NK-92 treated with Interleukin-12 subunit alpha and Interleukin-12 subunit beta, amount 100 ng/mL, for 24 hours (cell line): ENCODE data around the gene TRMT1.
A peak's percentile ranks its signal among the peaks of the same experiment; 100 is the strongest.
"Not testable (repeated sequence)": the region's sequence is repeated elsewhere in the genome, so short reads cannot be mapped to it uniquely, and the experiment has no call there.

Experiments
- DNase-seq: peaks from one replicate; lab custom pipeline; 2025; lab: John Stamatoyannopoulos, UW

Gene TRMT1

GRCh38 chr19:13150187-13150930 lies 33.8 kb upstream of the TRMT1 start, which contains the start of the genes IER2 and STX10:
IER2 (plus strand) TSS chr19:13150411; CDS start chr19:13153187, 2,776 bp downstream.
STX10 (minus strand) TSS chr19:13150375; CDS start chr19:13150173, 202 bp downstream.
- peak; percentile 93 for DNase-seq

GRCh38 chr19:13149628-13150186 lies 33.2 kb upstream of the TRMT1 start:
- DNase-seq, result no peak

- DNase-seq, result not testable (repeated sequence)
Observed at GRCh38 chr19:13149173-13149627, 32.7 kb upstream of the TRMT1 start.

DNA sequence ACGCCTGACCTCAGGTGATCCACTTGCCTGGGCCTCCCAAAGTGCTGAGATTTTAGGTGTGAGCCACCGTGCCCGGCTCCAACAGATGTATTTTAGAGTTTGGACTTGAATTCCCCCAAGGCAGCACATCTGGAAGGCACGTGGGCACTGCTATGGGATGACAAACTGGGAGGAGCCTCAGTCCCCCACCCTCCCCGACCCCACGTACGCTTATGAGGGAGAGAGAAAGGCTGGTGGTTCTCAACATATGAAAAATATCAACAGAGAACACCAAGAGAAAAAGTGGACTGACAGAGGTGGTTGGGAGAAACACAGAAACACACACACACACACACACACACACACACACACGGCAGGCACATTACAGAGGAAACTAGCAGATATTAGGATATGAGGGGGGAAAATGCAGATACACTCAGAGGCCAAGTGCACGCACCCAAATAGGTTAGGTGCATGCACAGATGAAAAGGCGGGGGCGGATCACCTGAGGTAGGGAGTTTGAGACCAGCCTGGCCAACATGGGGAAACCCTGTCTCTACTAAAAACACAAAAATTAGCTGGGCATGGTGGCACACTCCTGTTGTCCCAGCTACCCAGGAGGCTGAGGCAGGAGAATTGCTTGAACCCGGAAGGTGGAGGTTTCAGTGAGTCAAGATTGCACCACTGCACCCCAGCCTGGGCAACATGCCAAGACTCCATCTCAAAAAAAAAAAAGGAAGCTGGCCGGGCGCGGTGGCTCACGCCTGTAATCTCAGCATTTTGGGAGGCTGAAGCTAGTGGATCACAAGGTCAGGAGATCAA lies 30.4 kb upstream of the TRMT1 start:
- DNase-seq, result no peak

GRCh38 chr19:13139633-13140311 lies 23.2 kb upstream of the TRMT1 start:
- no peak for DNase-seq

DNA sequence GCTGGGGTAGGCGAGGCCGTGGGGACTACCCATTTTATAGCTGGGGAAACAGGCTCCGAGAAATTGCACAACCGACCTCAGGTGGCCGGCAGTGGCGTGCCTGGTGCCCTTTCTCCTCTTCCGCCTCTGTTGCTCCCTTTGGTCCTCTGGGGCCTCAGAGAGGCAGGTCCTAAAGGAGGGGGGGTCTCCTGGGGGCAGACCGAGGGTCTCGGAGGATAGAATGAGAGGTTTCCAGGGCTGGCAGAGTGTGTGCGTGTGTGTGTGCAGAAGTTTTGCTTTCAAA lies 22.3 kb upstream of the TRMT1 start:
- DNase-seq, result no peak

DNA sequence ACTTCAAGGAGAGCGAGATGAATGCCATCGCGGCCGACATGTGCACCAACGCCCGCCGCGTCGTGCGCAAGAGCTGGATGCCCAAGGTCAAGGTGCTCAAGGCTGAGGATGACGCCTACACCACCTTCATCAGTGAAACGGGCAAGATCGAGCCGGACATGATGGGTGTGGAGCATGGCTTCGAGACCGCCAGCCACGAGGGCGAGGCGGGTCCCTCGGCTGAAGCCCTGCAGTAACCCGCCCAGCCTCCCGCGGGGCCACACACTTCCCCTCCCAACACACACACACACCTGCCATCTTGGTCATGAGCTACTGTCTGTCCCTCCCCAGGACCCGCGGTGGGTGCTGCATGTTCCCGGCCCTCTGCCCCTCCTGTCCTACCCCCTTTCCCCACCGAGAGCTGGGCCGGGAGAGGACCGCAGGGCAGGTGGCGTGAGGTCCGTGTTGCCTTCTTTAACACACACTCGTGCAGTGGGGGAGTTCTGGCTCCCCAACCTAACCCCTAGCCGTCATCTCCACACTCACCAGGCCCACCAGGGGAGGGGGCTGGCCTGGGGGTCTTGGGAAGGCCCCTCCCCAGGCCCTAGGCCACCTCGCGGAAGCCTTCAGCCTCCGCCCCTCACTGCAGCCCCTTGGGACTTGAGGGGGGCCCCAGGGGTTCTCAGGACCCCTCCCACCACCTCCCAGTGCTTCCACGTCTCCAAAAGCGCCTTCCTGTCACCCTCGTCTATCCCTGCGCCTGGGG lies 21.8 kb upstream of the TRMT1 start:
- DNase-seq, result no peak

GRCh38 chr19:13137290-13137794 lies 20.8 kb upstream of the TRMT1 start:
- no peak for DNase-seq

DNA sequence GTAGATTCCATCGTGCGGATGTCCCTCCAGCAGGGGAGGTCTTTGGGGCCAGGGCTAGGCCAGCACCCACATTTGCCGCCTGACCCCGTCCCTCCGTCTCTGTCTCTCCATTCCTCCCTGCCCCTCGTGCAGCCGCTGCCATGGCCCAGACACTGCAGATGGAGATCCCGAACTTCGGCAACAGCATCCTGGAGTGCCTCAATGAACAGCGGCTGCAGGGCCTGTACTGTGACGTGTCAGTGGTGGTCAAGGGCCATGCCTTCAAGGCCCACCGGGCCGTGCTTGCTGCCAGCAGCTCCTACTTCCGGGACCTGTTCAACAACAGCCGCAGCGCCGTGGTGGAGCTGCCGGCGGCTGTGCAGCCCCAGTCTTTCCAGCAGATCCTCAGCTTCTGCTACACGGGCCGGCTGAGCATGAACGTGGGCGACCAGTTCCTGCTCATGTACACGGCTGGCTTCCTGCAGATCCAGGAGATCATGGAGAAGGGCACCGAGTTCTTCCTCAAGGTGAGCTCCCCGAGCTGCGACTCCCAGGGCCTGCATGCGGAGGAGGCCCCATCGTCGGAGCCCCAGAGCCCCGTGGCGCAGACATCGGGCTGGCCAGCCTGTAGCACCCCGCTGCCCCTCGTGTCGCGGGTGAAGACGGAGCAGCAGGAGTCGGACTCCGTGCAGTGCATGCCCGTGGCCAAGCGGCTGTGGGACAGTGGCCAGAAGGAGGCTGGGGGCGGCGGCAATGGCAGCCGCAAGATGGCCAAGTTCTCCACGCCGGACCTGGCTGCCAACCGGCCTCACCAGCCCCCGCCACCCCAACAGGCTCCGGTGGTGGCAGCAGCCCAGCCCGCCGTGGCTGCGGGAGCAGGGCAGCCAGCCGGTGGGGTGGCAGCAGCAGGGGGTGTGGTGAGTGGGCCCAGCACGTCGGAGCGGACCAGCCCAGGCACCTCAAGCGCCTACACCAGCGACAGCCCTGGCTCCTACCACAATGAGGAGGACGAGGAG lies 18.8 kb upstream of the TRMT1 start:
- no peak for DNase-seq

DNA sequence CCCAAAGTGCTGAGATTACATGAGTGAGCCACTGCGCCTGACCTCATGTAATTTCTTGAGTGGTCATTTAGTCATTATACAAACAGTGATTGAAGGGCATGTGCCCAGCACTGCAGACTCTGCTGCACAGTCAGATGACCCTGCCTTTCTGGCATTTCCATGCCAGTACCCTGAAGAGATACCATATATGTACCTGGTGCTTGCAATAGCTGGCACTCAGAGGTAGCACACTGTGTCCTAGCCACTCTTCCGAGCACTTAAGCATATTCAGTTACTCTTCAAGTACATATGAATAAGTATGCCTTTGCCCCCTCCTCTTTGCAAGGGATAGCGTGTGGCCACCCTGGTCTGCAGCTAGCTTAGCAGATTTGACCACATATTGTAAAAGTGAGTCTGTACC lies 18.1 kb upstream of the TRMT1 start:
- DNase-seq, result no peak

DNA sequence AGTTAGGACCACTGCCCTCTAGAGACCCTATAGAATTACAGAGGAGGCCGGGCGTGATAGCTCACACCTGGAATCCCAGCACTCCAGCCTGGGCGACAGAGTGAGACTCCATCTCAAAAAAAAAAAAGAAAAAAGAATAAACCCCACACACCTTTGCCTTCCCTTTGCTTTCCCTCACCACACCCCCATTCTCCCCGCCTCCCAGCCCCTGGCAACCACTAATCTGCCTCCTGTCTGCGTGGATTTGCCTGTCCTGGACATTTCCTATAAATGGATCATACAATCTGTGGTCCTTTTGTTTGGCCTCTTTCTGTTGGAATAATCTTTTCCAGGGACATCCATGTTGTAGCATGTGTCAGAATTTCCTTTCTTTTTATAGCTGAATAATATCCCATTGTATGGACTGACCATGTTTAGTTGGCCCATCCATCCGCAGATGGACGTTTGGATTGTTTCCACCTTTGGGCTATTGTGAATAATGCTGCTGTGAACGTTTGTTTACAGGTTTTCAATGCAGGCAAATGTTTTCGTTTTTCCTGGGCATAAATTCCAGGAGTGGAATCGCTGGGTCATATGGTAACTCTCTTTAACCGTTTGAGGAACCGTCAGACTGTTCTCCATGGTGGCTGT lies 16.8 kb upstream of the TRMT1 start:
- no peak for DNase-seq

GRCh38 chr19:13132471-13133180 lies 16.1 kb upstream of the TRMT1 start:
- DNase-seq, result peak; percentile 40

DNA sequence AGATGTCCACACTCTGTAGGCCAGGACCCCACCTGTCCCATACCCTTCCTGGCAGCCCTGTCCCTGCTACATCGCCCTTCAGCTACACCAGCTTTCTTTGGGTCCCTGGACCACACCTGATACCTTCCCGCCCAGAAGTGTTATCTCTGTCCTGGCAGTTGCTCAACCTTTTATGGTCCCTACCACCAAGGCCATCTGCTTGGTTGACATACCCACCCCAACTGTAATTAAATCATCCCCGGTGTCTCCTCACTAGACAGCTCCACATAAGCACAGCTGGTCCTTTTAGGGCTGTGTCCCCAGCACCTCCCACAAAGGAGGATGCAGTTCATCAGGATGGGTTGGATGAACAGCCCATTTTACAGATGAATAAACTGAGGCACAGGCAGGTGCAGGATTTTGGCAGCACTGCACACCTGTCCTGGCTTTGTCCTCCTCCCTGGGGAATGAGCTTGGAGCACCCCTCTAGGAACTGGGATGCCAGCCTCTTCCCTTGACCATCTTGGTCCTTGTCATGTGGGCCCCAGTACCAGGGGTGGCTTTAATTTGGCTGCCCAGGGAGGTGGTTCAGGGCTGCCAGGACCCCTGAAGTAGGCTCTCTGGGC lies 14.4 kb upstream of the TRMT1 start:
- DNase-seq, result no peak

GRCh38 chr19:13129384-13129783 lies 12.8 kb upstream of the TRMT1 start:
- DNase-seq, result no peak

GRCh38 chr19:13128583-13128982 lies 12.0 kb upstream of the TRMT1 start:
- DNase-seq, result no peak

DNA sequence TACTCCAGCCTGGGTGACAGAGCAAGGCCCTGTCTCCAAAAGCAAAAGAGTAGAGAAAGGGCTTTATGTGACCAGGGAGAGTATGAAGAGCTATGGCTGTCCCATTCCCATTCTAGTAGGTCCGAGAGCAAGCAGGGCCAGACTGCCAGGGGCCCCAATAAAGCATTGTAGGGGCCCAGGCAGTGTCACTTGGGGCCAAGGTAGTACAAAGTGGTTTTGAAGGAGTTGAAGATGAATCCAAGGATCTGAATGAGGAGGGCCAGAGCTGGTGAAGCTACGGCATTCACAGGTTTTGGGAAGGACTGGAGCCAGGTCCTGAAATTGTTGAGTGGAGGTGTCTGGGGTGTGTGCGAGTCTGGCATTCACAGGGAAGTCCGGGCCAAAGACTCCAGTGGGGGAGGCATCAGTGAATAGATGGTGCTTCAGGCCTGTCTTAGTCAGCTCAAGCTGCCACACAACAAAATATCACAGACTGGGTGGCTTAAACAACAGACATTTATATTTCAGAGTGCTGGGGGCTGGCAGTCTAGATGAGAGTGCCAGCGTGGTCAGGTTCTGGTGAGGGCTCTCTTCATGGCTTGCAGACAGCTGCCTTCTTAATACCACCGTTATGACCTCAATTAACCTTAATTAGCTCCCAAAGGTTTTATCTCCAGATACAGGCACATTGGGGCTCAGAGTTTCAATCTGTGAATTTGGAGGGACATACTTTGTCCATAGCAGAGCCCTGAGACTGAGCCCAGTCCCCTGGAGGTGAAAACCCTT lies 11.5 kb upstream of the TRMT1 start:
- no peak for DNase-seq

DNA sequence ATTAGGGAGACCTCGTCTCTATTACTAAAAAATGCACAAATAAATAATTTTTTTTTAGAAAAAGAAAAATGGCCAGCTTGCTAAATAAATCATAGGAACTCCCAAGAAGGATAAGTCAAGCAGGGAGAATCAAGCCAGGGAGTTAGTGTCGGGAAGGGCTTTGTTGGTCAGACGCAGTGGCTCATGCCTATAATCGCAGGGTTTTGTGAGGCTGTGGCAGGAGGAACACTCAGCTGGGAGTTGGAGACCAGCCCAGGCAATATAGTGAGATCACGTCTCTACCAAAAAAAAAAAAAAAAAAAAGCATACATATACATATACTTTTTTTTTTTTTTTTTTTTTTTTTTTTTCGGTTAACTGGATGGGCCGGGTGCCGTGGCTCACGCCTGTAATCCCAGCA lies 10.5 kb upstream of the TRMT1 start:
- no peak for DNase-seq
